Neural cell (in vitro differentiated cells): ENCODE measurements around the gene NCOR1. TPM values are rescaled to one million over a fixed set of nuclear protein-coding genes. Genes with fewer than 3 reads are reported as not detected.

Experiments
- H2AFZ ChIP-seq: fragments of 200-600, 300-800 bp; sonication (generic), shearing (Covaris generic); 2 replicates; pipeline ENCODE4 v1.6.0; 2014; ENCODE audit warnings: low read depth, mild to moderate bottlenecking, antibody characterized with exemption, low read length, moderate library complexity
- H3F3A ChIP-seq: fragments of 200-600 bp; shearing (Covaris generic); 2 replicates; pipeline ENCODE4 v1.6.1; 2016; ENCODE audit warnings: mild to moderate bottlenecking, moderate library complexity, mixed read lengths, antibody characterized with exemption, low read length; ENCODE audit not compliant: insufficient read depth, poor library complexity, severe bottlenecking
- H3K27ac ChIP-seq: fragments of 200-600, 300-800 bp; sonication (generic), shearing (Covaris generic); 2 replicates; pipeline ENCODE4 v1.5.1; 2014; ENCODE audit warnings: mild to moderate bottlenecking, low read length, moderate library complexity
- H3K27me3 ChIP-seq: fragments of 300-800, 200-600 bp; sonication (generic), shearing (Covaris generic); 2 replicates; pipeline ENCODE4 v1.6.0; 2014; ENCODE audit warnings: mild to moderate bottlenecking, low read depth, low read length, moderate library complexity; ENCODE audit not compliant: insufficient read depth
- H3K36me3 ChIP-seq: fragments of 300-800, 200-600 bp; sonication (generic), shearing (Covaris generic); 2 replicates; pipeline ENCODE4 v1.5.1; 2014; ENCODE audit warnings: mild to moderate bottlenecking, antibody characterized with exemption, low read length, moderate library complexity; ENCODE audit not compliant: insufficient read depth
- H3K4me2 ChIP-seq: fragments of 300-800, 200-600 bp; sonication (generic), shearing (Covaris generic); 2 replicates; pipeline ENCODE4 v1.6.0; 2014; ENCODE audit warnings: mild to moderate bottlenecking, low read length
- H3K4me3 ChIP-seq: fragments of 300-800, 200-600 bp; sonication (generic), shearing (Covaris generic); 2 replicates; pipeline ENCODE4 v1.5.1; 2014; ENCODE audit warnings: mild to moderate bottlenecking, low read length, moderate library complexity
- H3K79me2 ChIP-seq: fragments of 200-600 bp; shearing (Covaris generic); replicated peaks from 2 replicates; pipeline ENCODE4 v1.6.0; 2014; ENCODE audit warnings: mild to moderate bottlenecking, low read length, moderate library complexity; ENCODE audit not compliant: insufficient read depth
- H3K9ac ChIP-seq: fragments of 300-800, 200-600 bp; sonication (generic), shearing (Covaris generic); 2 replicates; pipeline ENCODE4 v1.6.1; 2016; ENCODE audit warnings: mild to moderate bottlenecking, low read length, mixed read lengths
- H3K9me2 ChIP-seq: fragments of 200-600 bp; shearing (Covaris generic); 2 replicates; pipeline ENCODE4 v1.6.1; 2016; ENCODE audit warnings: mild to moderate bottlenecking, low read length, mixed read lengths; ENCODE audit not compliant: insufficient read depth
- H3K9me3 ChIP-seq: fragments of 200-600, 300-800 bp; sonication (generic), shearing (Covaris generic); 2 replicates; pipeline ENCODE4 v1.6.1; 2016; ENCODE audit warnings: mild to moderate bottlenecking, mixed run types, low read length, moderate library complexity, mixed read lengths
- H4K20me1 ChIP-seq: fragments of 200-600 bp; shearing (Covaris generic); 2 replicates; pipeline ENCODE4 v1.6.1; 2016; ENCODE audit warnings: mild to moderate bottlenecking, mixed run types; ENCODE audit not compliant: insufficient read depth
- CTCF ChIP-seq: fragments of 450-650 bp; IDR thresholded peaks from 2 replicates; pipeline ENCODE4 v1.5.1; 2014; ENCODE audit warnings: antibody characterized with exemption, mild to moderate bottlenecking, moderate library complexity; ENCODE audit not compliant: poor library complexity, severe bottlenecking
- EP300 ChIP-seq: fragments of 450-650 bp; conservative IDR thresholded peaks from 2 replicates; pipeline ENCODE4 v1.6.1; 2014; ENCODE audit warnings: antibody characterized with exemption, mild to moderate bottlenecking, moderate library complexity; ENCODE audit not compliant: poor library complexity, severe bottlenecking
- EZH2 ChIP-seq: fragments of 200-600, 300-800 bp; shearing (Covaris generic), sonication (generic); IDR thresholded peaks from 2 replicates; pipeline ENCODE4 v1.6.1; 2014; ENCODE audit warnings: antibody characterized with exemption, low read length, borderline replicate concordance, mild to moderate bottlenecking; ENCODE audit not compliant: insufficient read depth, poor library complexity, severe bottlenecking
- MXI1 ChIP-seq: fragments of 450-650 bp; conservative IDR thresholded peaks from 2 replicates; pipeline ENCODE4 v1.6.1; 2014; ENCODE audit warnings: antibody characterized with exemption, mild to moderate bottlenecking; ENCODE audit not compliant: poor library complexity, severe bottlenecking
- POLR2AphosphoS5 ChIP-seq: IDR thresholded peaks from 2 replicates; pipeline ENCODE4 v1.6.1; 2012
- RAD21 ChIP-seq: fragments of 450-650 bp; conservative IDR thresholded peaks from 2 replicates; pipeline ENCODE4 v1.6.1; 2014; ENCODE audit warnings: antibody characterized with exemption, mild to moderate bottlenecking, moderate library complexity
- REST ChIP-seq: IDR thresholded peaks from 2 replicates; pipeline ENCODE4 v1.6.1; 2012; ENCODE audit warnings: borderline replicate concordance
- SMC3 ChIP-seq: fragments of 450-650 bp; conservative IDR thresholded peaks from 2 replicates; pipeline ENCODE4 v1.6.1; 2014; ENCODE audit warnings: antibody characterized with exemption, mild to moderate bottlenecking, moderate library complexity; ENCODE audit not compliant: poor library complexity
- TAF1 ChIP-seq: IDR thresholded peaks from 2 replicates; pipeline ENCODE4 v1.6.1; 2012; ENCODE audit warnings: low read depth
- polyA plus RNA-seq: library from polyadenylated mRNA; depleted of rRNA; stranded (reverse); fragments of >200 nt; gene quantifications from 2 replicates; pipeline ENCODE4 v1.2.3, GENCODE V29; 2014

Gene NCOR1
- polyA plus RNA-seq, 1 donor from 2014 or later: 26.9 TPM

- no peak for TF ChIP-seq EZH2
- no peak for TF ChIP-seq TAF1
Observed at GRCh38 chr17:16108386-16108785, 106.9 kb downstream of the NCOR1 start (continued).

GRCh38 chr17:16107165-16107770, 108.1 kb downstream of the NCOR1 start:
- H3K4me2 ChIP-seq: no peak overlapping the region
- no peaks in the 10 kb centered on the region for H3K27me3 ChIP-seq
- H3K9ac ChIP-seq: no peak overlapping the region
- no peak overlapping the region for H3K27ac ChIP-seq
- H3F3A ChIP-seq: no peaks in the 10 kb centered on the region
- H3K79me2 ChIP-seq: no peaks in the 10 kb centered on the region
- no peaks in the 10 kb centered on the region for H4K20me1 ChIP-seq
- H3K9me3 ChIP-seq: no peaks in the 10 kb centered on the region
- H3K36me3 ChIP-seq: peaks cover 5% of the 10 kb centered on the region
- no peak overlapping the region for H3K4me3 ChIP-seq
- H2AFZ ChIP-seq: no peak overlapping the region
- no peaks in the 10 kb centered on the region for H3K9me2 ChIP-seq
- TF ChIP-seq EP300 (no peak), TAF1 (no peak), RAD21 (no peak), REST (no peak), MXI1 (no peak), EZH2 (no peak), POLR2AphosphoS5 (no peak)

GRCh38 chr17:16106161-16106891, 109.0 kb downstream of the NCOR1 start:
- no peak overlapping the region for H3K9ac ChIP-seq
- TF ChIP-seq EP300 (no peak), REST (no peak), SMC3 (no peak), RAD21 (no peak), MXI1 (no peak), POLR2AphosphoS5 (no peak), EZH2 (no peak), TAF1 (no peak), CTCF (no peak)
- no peaks in the 10 kb centered on the region for H3K9me2 ChIP-seq
- no peaks in the 10 kb centered on the region for H3K79me2 ChIP-seq
- H3F3A ChIP-seq: no peaks in the 10 kb centered on the region
- no peak overlapping the region for H2AFZ ChIP-seq
- no peak overlapping the region for H3K4me2 ChIP-seq
- no peaks in the 10 kb centered on the region for H4K20me1 ChIP-seq
- no peak overlapping the region for H3K27ac ChIP-seq
- H3K4me3 ChIP-seq: no peak overlapping the region
- H3K36me3 ChIP-seq: peaks cover 5% of the 10 kb centered on the region
- no peaks in the 10 kb centered on the region for H3K9me3 ChIP-seq
- H3K27me3 ChIP-seq: no peaks in the 10 kb centered on the region
